ENCODE data around the gene PARD3. TPM values are rescaled to one million over a fixed set of nuclear protein-coding genes. Genes with fewer than 3 reads are reported as not detected.

PARD3 gene
- total RNA-seq, 1 donor from 2014 or later: 98.2 TPM

GRCh38 chr10:34113504-34114225 is 701.4 kb downstream of the PARD3 start:
- no peak for FAIRE-seq
- Histone ChIP-seq H3K27me3 (ENCODE audit: control insufficient read depth, insufficient read depth, low read length) (no peaks in the 10 kb centered on the region), H3K4me3 (ENCODE audit: low read depth, low read length) (no peak overlapping the region), H3K36me3 (ENCODE audit: control insufficient read depth, insufficient read depth, low read length) (no peaks in the 10 kb centered on the region)
- no peak for DNase-seq (ENCODE audit: low read depth)
- TF ChIP-seq CTCF (IDR thresholded peaks at IDR 0.05; ENCODE audit: insufficient read depth, low read length, severe bottlenecking): no peak

GRCh38 chr10:34112171-34112782 is 702.8 kb downstream of the PARD3 start:
- DNase-seq (ENCODE audit: low read depth): no peak
- Histone ChIP-seq H3K36me3 (ENCODE audit: control insufficient read depth, insufficient read depth, low read length) (no peaks in the 10 kb centered on the region), H3K27me3 (ENCODE audit: control insufficient read depth, insufficient read depth, low read length) (no peaks in the 10 kb centered on the region), H3K4me3 (ENCODE audit: low read depth, low read length) (no peak overlapping the region)
- no peak for TF ChIP-seq CTCF (IDR thresholded peaks at IDR 0.05; ENCODE audit: insufficient read depth, low read length, severe bottlenecking)
- no peak for FAIRE-seq

- DNase-seq (ENCODE audit: low read depth) (no peak), FAIRE-seq (peak; percentile 23)
- no peaks in the 10 kb centered on the region for H3K36me3 ChIP-seq (ENCODE audit: control insufficient read depth, insufficient read depth, low read length)
- H3K27me3 ChIP-seq (ENCODE audit: control insufficient read depth, insufficient read depth, low read length): no peaks in the 10 kb centered on the region
- TF ChIP-seq CTCF (IDR thresholded peaks at IDR 0.05; ENCODE audit: insufficient read depth, low read length, severe bottlenecking): no peak
- H3K4me3 ChIP-seq (ENCODE audit: low read depth, low read length): no peak overlapping the region
Observed at GRCh38 chr10:34111179-34111578, 703.9 kb downstream of the PARD3 start.

- TF ChIP-seq CTCF (IDR thresholded peaks at IDR 0.05; ENCODE audit: insufficient read depth, low read length, severe bottlenecking): no peak
- FAIRE-seq: no peak
- Histone ChIP-seq H3K4me3 (ENCODE audit: low read depth, low read length) (no peak overlapping the region), H3K27me3 (ENCODE audit: control insufficient read depth, insufficient read depth, low read length) (no peaks in the 10 kb centered on the region), H3K36me3 (ENCODE audit: control insufficient read depth, insufficient read depth, low read length) (no peaks in the 10 kb centered on the region)
- DNase-seq (ENCODE audit: low read depth): peak; percentile 98
Observed at GRCh38 chr10:34109952-34110702, 705.0 kb downstream of the PARD3 start.

GRCh38 chr10:34109495-34109894 is 705.6 kb downstream of the PARD3 start:
- DNase-seq (ENCODE audit: low read depth) (peak; percentile 25), FAIRE-seq (no peak)
- Histone ChIP-seq H3K27me3 (ENCODE audit: control insufficient read depth, insufficient read depth, low read length) (no peaks in the 10 kb centered on the region), H3K4me3 (ENCODE audit: low read depth, low read length) (no peak overlapping the region), H3K36me3 (ENCODE audit: control insufficient read depth, insufficient read depth, low read length) (no peaks in the 10 kb centered on the region)
- no peak for TF ChIP-seq CTCF (IDR thresholded peaks at IDR 0.05; ENCODE audit: insufficient read depth, low read length, severe bottlenecking)
